Smooth muscle cell of the brain vasculature (primary cell): ENCODE measurements around the gene CFAP70.
A peak's percentile ranks its signal among the peaks of the same experiment; 100 is the strongest.
"Not testable (repeated sequence)": the region's sequence is repeated elsewhere in the genome, so short reads cannot be mapped to it uniquely, and the experiment has no call there.

Source experiments
- DNase-seq: peaks from one replicate; pipeline ENCODE4 v3.0.0-alpha.2; 2012; ENCODE audit warnings: low read depth, low spot score

CFAP70 gene

DNA sequence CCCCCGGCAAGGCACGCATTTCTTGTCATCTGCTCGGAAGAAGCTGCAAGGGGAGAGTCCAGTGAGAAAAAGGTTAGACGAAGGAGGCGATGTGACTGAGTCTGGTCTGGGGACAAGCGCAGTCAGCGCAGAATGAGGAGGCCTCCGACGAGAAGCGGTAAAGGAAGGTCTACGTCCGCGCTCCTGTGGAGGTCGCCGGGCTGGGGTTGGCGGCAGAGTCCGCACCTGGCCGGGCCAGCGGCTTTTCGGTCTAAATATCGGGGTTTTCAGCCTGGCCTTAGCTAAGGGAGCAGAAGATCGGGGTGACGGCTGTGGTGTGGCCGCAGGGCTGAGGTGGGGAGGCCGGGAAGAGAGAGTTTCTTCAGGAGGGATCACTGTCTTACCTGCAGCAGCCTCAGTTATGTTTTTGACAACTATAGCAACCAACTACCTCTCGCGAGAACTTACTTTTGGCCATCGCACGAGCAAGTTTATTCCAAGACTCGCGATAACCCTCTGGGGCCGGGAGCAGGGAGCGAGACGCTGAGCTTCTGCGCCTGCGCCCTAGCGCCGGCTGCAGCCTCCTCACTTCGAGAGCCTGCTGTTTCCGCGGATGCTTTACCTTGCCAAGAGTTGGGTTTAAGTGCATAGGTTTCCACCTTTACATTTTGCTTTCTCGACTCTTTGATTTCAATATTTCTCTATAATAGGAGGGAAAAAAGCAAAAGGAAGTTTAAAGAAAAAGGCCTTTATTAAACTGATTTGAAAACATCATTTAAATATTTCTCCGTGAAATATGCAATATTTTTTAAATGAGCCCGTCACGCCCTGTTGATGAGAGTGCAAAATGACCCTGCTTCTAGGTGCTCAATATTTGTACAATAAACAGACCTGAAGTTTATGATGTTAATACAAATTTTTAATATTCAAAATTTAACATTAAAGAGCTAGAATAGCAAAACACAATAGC lies at the start of gene CFAP70:
CFAP70 (minus strand) TSS at position 534 of the 949 bp plus-strand sequence. CDS start 4,068 bp downstream, outside the sequence.
- DNase-seq: peak; percentile 92

DNA sequence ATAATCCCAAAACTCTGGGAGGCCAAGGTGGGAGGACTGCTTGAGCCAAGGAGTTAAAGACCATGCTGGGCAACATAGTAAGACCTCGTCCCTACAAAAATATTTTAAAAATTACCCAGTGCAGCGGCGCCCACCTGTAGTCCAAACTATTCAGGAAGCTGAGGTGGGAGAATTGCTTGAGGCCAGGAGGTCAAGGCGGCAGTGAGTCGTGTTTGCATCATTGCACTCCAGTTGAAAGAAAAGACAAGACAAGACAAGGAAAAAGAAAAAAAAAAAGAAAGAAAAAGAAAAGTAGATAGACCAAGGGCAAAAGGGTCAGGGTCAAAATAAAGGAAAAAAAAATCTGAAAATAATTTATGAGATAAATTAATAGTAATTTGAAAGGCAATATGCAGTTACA lies 49.4 kb upstream of the CFAP70 start:
- no peak for DNase-seq

DNA sequence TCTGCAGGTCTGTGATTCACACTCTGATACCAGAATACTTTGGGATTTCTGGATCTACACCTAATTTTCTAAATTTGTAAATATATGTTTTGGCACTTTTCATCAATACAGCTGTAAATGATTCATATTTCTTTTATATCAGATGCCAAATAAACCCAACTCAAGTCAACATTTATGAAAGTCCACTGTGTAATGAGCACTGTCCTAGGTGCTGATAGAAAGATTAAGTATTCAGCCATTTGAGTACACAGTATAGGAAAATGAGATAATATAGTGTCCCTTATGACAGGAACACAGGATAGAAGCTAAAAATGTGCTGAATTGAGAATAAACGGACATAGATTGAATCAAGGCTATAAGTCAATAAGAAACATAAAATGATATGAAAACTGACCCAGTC lies 48.8 kb upstream of the CFAP70 start:
- no peak for DNase-seq

DNA sequence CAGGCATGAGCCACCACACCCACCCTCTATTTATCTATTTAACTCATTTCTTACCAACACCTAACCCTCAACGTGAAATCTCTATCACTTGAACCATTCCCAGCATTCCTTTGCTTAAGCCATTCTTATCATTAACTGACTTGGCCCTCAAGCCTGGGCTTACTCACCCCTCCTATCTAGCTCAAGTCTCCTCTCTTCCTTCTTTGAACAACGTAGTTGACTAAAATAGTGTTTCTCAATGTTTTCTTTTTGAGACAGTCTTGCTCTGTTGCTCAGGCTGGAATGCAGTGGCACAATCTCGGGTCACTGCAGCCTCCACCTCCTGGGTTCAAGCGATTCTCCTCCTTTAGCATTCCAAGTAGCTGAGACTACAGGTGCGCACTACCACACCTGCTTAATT lies 48.2 kb upstream of the CFAP70 start:
- no peak for DNase-seq

DNA sequence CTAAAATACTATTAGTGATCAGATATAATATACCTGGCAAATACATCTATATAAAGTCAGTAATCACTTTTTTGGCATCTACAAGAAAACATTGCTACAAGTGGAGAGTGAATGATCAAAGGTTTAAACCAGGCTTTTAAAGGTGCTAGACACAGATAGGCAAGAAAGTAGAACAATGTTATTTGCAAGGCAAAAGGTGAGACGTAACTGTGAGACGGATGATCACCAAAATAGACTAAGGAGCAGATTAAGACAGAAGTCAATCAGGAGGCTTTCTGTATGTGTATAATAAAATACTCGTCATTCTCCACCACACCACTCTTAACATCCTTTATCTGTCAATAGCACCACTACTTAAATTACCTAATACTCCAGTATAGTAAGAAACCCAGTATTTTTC lies 46.9 kb upstream of the CFAP70 start:
- no peak for DNase-seq

DNA sequence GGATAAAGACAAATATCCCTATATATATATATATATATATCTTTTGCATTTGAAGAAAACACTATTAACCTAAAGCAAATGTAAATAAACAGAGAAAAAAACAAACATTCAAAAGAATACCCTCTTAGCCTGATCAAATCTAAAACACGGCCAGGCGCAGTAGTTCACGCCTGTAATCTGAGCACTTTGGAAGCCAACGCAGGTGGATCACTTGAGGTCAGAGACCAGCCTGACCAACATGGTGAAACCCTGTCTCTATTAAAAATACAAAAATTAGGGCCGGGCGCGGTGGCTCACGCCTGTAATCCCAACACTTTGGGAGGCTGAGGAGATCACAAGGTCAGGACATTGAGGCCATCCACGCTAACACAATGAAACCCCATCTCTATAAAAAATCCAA lies 46.0 kb upstream of the CFAP70 start:
- no peak for DNase-seq

DNA sequence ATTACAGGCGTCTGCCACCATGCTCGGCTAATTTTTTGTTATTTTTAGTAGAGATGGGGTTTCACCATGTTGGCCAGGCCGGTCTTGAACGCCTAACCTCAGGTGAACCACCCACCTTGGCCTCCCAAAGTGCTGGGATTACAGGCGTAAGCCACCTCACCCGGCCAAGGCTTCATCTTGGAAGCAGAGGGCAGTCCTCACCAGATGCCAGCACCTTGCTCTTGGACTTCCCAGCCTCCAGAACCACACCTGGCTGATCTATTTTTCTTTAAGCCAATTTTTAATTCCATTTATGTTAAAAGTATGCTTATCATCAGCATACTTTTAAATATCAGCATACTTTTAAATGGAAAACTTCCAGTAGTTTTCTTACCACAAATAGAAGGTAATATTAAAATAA lies 43.0 kb upstream of the CFAP70 start:
- no peak for DNase-seq

DNA sequence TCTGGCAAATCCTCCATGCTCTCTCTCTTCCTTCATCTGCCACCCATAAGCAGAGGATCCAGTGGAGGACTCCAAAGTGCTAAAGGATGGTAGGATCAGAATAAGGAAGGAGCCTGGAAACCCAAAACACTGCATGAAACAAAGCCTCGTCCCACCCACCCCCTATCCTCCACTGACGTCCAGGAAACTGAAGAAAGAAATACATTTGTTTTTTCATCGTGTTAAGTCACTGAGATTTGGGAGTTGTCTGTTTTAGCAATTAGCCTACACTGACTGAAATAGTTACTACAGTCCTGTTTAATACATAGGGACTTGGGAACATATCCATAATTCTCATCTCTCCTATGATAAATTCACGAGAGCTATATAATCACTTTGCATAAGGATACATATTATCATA lies 40.4 kb upstream of the CFAP70 start:
- no peak for DNase-seq

DNA sequence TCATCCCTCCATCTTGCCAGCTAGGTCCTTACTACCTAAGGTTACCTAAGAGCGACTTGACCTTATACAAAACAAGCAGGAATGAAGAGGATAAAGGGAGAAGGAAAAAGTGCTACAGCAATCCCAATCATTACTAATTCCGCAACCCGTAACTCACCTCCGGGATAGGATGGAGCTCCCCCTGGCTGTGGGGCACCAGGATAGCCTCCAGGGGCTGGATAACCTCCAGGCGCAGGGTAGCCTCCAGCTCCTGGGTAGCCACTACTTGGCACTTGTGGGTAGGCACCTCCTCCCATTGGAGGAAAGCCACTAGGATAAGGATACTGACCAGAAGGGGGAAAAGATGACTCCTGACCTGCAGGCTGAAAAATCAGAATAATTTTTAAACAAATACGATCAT lies 39.4 kb upstream of the CFAP70 start:
- no peak for DNase-seq

DNA sequence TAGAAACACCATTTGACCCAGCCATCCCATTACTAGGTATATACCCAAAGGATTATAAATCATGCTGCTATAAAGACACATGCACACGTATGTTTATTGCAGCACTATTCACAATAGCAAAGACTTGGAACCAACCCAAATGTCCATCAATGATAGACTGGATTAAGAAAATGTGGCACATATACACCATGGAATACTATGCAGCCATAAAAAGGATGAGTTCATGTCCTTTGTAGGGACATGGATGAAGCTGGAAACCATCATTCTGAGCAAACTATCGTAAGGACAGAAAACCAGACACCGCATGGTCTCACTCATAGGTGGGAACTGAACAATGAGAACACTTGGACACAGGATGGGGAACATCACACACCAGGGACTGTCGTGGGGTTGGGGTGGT lies 35.7 kb upstream of the CFAP70 start:
- not testable (repeated sequence) for DNase-seq

DNA sequence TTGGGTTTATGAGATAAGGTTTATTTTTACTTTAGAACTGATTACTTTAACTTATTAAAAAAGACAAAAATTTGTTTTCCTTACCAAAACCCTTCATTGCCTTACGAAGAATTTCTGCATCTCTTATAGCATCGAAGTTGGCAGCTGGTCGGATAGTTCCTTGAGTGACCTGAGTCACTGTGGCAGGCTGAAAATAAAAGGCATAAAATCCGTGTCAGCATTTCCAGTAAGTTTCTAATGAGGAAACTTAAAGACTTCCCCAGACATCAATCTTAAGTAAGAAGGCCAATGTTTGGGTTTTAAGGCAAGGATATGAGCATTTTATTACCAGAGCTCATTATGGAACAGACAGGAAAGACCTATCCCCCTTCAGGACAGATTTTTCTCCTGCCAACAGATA lies 29.6 kb upstream of the CFAP70 start:
- DNase-seq: no peak

DNA sequence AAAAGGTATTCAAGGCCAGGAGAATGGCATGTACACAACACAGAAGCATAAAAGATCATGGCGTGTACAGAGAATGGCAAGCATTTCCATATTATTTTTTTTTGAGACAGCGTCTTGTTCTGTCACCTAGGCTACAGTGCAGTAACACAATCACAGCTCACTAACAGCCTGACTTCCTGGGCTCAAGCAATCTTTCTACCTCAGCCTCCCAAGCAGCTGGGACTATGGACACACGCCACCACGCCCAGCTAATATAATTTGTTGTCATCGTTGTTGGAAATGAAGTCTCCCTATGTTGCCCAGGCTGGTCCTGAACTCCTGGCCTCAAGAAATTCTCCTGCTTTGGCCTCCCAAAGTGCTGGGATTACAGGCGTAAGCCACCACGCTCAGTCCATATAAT lies 27.9 kb upstream of the CFAP70 start:
- DNase-seq: no peak

DNA sequence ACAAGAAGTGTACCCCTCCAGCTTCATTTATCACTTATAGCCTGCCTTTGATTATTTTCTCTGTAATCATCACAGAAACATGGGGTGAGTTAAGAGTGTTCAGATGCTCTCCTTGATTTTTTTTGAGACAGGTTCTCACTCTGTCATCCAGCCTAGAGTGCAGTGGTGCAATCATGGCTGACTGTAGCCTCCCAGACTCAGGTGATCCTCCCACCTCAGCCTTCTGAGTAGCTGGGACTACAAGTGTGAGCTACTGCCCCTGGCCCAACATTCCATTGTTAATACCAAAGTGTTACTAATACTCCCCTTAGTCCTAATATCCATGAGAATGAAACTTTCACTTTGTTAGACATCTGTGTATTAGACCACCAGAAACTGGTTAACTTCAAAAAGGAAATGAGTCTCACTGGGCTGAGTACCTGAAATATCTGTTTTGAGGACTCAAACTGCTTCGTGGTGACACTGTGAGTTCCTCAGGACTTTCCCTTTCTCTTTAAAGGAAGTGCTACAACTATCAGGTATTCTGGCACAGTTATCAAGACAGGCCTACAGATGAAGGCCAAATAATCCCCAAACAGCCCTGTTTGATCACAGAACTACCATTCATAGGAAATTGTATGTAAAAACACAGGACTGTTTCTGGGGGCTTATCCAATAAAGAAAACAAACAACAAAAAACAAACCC lies 20.5 kb upstream of the CFAP70 start:
- no peak for DNase-seq

DNA sequence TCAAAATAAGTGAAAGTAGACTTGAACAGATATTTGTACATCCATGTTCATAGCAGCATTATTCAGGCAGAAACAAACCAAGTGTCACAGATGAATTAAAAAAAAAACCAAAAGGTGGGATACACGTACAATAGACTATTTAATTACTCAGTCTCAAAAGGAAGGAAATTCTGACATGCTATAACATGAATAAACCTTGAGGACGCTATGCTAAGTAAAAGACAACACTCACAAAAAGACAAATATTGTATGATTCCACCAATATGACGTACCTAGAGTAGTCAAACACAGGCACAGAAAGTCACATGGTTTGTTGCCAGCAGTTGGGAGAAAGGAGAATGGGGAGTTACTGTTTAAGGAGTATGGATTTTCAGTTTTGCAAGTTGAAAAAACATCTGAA lies 18.0 kb upstream of the CFAP70 start:
- no peak for DNase-seq

DNA sequence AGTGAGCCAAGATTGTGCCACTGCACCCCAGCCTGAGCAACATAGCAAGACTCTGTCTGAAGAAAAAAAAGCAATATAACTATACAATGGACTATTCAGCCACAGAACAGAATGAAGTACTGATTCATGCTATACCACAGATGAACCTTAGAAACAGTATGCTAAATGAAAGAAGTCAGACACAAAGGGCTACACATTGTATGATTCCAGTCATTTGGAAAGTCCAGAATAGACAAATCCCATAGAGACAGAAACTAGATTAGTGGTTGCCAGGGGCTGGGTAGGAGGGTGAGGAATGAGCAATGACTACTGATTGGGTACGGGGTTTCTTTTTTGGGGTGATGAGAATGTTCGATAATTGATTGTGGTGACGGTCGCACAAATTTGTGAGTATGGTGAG lies 9.6 kb upstream of the CFAP70 start:
- no peak for DNase-seq

DNA sequence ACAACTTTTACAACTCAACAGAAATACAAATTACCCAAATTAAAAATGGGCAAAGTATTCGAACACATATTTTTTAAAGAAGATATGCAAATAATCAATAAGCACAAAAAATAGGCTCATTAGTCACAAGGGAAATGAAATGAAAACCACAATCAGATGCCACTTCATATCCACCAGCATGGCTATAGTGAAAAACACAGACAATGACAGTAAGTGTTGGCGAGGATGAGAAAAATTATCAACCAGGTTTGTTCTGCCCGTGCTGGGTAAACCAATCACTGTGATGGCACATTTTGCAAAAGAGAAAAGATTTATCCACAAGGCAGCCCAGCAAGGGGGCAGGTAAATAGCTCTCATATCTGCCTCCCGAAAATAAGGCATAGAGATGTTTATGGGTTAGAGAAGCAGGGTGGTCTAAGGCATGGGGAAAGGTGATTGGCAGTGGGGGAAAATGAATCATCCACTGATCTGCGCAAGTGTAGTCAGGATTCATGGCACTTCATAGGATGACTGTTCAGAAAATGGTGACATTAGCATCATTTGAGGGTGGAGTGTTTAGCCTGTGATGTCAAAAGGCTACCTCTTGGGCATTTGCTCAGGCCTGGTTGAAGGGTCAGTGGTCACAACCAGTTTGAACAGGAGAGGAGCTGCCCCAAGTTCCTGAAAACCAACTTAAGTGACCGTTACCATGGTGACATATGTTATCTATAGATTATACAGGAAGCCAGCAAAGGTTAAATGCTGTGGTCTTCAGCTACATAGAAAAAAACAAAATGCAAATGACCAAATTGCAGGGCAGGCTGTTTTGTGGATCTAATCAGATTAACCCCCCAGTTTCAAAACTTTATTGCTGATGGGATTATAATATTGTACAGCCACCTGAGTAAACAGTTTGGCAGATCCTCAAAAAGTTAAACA lies 8.0 kb upstream of the CFAP70 start:
- no peak for DNase-seq

DNA sequence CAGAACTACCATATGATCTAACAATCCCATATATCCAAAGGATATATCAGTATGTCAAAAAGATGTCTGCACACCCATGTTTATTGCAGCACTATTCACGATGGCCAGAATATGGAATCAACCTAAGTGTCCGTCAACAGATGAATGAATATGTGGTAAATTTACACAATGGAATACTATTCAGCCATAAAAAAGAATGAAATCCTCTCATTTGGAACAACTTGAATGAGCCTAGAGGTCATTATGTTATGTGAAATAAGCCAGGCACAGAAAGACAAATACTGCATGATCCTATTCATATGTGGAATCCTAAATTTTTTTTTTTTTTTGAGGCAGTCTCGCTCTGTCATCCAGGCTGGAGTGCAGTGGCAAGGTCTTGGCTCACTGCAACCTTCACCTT lies 6.3 kb upstream of the CFAP70 start:
- no peak for DNase-seq

DNA sequence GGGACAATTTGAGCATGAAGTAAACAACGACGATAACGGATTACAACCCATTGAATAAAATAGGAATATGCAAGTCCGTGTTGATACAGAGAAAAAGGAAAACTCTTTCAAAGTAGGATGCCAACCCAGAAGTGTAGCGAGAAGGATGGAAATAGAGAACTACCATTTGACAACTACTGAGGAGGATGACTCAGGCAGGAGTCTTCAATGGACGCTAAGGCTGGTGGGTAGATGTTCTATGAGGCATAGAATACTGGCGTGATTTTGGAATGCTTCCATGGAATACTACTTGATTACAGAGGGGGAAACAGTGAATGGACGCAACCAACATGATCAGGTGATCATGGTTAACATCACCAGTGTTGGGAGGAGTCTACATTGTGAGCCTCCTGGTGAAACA lies 828 bp upstream of the CFAP70 start:
- DNase-seq: no peak

DNA sequence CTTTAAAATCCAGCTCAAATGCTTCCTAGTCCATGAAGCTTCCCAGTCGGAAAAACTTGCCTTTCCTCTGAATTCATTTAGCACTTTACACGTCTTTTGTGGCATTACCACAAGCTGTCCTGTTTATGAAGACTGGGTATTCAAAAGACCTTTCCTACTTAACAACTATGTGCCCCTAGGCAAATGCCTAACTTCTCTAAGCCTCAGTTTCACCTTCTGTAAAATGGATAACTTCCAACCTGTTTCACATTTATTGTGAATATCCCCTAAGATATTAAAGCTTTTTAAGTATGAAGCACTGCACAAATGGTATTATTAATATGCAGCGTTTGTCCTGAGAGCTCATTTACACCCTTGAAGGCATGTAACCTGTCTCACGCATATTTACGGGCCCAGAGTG lies 843 bp downstream of the CFAP70 start:
- no peak for DNase-seq

DNA sequence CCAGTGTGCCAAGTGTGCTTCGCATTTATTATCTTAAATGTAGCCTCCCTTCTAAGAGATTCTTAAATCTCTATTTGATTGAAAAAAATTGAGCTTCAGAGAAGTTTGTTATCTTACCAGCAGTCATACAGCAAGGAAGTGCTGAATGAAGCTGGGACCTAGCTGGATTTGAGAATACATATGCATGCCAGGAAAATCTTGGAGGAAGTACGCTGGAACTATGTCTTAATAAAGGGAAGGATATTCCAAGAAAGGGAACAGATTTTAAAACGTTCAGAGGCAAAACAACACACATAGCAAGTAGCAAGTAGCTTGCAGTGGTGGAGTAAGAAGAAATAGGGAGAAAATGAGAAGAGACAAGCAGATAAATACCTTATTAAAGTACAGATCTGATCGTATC lies 1.5 kb downstream of the CFAP70 start:
- DNase-seq: no peak

DNA sequence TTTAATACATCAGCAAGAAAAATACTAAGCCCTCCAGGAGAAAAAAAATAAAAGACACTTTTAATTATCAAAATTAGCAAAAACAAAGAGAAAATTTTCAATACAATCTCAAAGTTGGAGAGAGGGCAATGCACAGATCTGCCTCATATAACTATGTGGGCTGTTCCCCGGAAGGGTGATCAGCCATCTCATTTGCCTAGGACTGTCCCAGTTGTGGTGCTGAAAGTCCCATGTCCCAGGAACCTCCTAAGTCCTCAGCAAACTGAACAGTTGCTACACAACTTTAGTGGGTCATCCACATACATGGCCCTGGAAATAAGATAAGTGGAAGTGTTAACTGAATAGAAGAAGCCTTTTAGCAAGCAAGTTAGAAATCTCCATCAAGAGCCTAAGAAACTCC lies 14.4 kb downstream of the CFAP70 start:
- DNase-seq: no peak

DNA sequence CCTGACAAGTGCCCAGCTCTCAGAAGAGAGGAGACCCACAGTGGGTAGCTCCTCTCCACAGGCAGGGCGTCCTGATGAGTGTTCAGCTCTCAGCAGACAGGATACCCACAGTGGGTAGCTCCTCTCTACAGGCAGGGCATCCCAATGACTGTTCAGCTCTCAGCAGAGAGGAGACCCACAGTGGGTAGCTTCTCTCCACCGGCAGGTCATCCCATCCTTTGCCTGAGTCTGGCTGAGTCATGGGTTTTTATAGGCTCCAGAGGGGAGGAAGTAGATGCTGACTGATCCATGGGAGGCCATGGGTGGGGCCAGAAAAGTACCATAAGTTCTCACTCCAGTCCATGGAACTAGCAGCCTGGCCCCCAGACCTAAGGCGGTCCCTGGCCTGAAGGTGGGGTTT lies 18.5 kb downstream of the CFAP70 start:
- no peak for DNase-seq
